ENCODE results near the gene PDXK. TPM values are rescaled to one million over a fixed set of nuclear protein-coding genes. Genes with fewer than 3 reads are reported as not detected.

Gene PDXK
- total and polyA plus RNA-seq, 2 of the 13 experiments (the other 11 are each of a cell fraction or from before 2014, with no cell fraction given): 114 to 184 TPM

GRCh38 chr21:43786300-43786806 is 67.4 kb downstream of the PDXK start:
- BruUV-seq (replicated peaks): no TSS peak
- TF ChIP-seq SAP130 (CRISPR knock-in tag; IDR thresholded peaks at IDR 0.05; ENCODE audit: low read depth) (no peak), FOXO4 (CRISPR knock-in tag; conservative IDR thresholded peaks at IDR 0.05) (0 out of 2 replicates have a peak, but pooled peaks have one; percentile 90), DZIP1 (CRISPR knock-in tag; IDR thresholded peaks at IDR 0.05) (0 out of 2 replicates have a peak, but pooled peaks have one; percentile 23), CCAR2 (optimal IDR thresholded peaks at IDR 0.05; ENCODE audit: low read depth, low read length) (peak; percentile 43), THAP9 (CRISPR knock-in tag; IDR thresholded peaks at IDR 0.05; ENCODE audit: borderline replicate concordance) (peak; percentile 22; the same call in 1 of the 2 replicates), ZNF460 (CRISPR knock-in tag; IDR thresholded peaks at IDR 0.05; ENCODE audit: borderline replicate concordance) (no peak), KDM1A (CRISPR knock-in tag; IDR thresholded peaks at IDR 0.05) (peak; percentile 18; the same call in 1 of the 2 replicates), ZKSCAN1 (IDR thresholded peaks at IDR 0.05; ENCODE audit: low read length) (peak; percentile 97), MAX (IDR thresholded peaks at IDR 0.05) (peak; percentile 40; the same call in 1 of the 2 replicates), FOSL2 (CRISPR knock-in tag; IDR thresholded peaks at IDR 0.05) (no peak), ADNP (CRISPR knock-in tag; IDR thresholded peaks at IDR 0.05) (0 out of 2 replicates have a peak, but pooled peaks have one; percentile 45)
- ChIA-PET CTCF (ENCODE audit: low intra/inter-chr PET ratio, low total read pairs) (no interaction called here), POLR2A (no interaction called here)
- intact Hi-C loops (cut with micrococcal nuclease; ENCODE audit: unreplicated experiment) (no loop called here), in situ Hi-C loops (cut with HindIII; ENCODE audit: extremely low pct_ligation_motif_present, low pct_unique_long_range_greater_than_20kb) (no loop called here)
- no peak for ATAC-seq
- Histone ChIP-seq H3K4me1 (ENCODE audit: insufficient read depth, low read length) (peaks cover 46% of the 10 kb centered on the region), H3K27me3 (ENCODE audit: control insufficient read depth in 1 of 2, insufficient read depth in 2 of 2, low read length in 2 of 2) (no peaks in the 10 kb centered on the region; a peak in 1 of 5 replicates), H4K20me1 (ENCODE audit: insufficient read depth, low read length) (no peaks in the 10 kb centered on the region), H2AFZ (ENCODE audit: low read length) (no peak overlapping the region), H3K9ac (ENCODE audit: insufficient read depth, low read depth, low read length) (no peak overlapping the region), H3K79me2 (ENCODE audit: insufficient read depth, low read length) (peaks cover 19% of the 10 kb centered on the region), H3K36me3 (replicated peaks in 1 of 2; ENCODE audit: control insufficient read depth in 1 of 2, insufficient read depth in 2 of 2, low read length in 2 of 2) (peaks cover 0 to 5% of the 10 kb centered on the region in 2 experiments; a peak in 1 of 5 replicates), H3K27ac (ENCODE audit: extremely low read length, insufficient read depth, low read length) (no peak overlapping the region), H3K4me2 (ENCODE audit: low read depth, low read length) (no peak overlapping the region), H3K9me3 (ENCODE audit: low read length) (no peaks in the 10 kb centered on the region), H3K4me3 (replicated peaks in 1 of 3; ENCODE audit: insufficient read depth in 1 of 3, low read depth in 2 of 3, low read length in 3 of 3) (no peak overlapping the region)
- FAIRE-seq: no peak
- WGBS (ENCODE audit: low lambda C conversion rate): 87% methylated on average over 17 of the region's 18 CpGs
- no peak for DNase-seq (ENCODE audit: low spot score)

All from HepG2 (cell line).